AG09309 (cell line): ENCODE results near the gene SYT7.

Experiments used
- DNase-seq: peaks from one replicate; pipeline ENCODE4 v3.0.0-alpha.2; 2010; ENCODE audit warnings: low read depth
- H3K4me3 ChIP-seq: 2 replicates; pipeline ENCODE4 v1.5.1; 2011; ENCODE audit warnings: mild to moderate bottlenecking, low read depth, low read length, moderate library complexity; ENCODE audit not compliant: control insufficient read depth
- TF ChIP-seq, protein P1 (sequence below): IDR thresholded peaks from 2 replicates; pipeline ENCODE4 v1.5.1; 2011; ENCODE audit warnings: mild to moderate bottlenecking, low read depth, low read length, inconsistent platforms; ENCODE audit not compliant: insufficient read depth, control insufficient read depth; ENCODE audit errors: missing control alignments

Gene SYT7

DNA sequence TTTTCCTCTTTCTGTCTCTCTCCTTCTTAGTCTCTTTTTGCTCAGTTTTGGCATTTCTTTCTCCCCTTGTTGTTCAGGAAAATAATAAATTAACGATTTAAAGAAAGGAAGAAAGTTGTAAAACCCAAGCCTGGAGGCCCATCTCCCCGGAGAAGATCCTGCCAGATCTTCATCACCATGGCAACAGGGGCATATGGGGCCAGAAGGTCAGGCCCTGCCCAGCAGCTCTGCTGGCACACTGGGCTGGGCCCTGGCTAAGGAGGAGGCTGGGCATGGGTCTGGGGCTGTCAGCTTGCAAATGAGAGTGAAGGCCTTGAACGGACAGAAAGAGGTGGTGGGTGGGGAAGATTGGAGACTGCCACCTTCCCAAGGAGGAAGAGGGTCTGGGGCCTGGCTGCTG is 69.5 kb downstream of the SYT7 start:
- TF ChIP-seq, protein P1, sequence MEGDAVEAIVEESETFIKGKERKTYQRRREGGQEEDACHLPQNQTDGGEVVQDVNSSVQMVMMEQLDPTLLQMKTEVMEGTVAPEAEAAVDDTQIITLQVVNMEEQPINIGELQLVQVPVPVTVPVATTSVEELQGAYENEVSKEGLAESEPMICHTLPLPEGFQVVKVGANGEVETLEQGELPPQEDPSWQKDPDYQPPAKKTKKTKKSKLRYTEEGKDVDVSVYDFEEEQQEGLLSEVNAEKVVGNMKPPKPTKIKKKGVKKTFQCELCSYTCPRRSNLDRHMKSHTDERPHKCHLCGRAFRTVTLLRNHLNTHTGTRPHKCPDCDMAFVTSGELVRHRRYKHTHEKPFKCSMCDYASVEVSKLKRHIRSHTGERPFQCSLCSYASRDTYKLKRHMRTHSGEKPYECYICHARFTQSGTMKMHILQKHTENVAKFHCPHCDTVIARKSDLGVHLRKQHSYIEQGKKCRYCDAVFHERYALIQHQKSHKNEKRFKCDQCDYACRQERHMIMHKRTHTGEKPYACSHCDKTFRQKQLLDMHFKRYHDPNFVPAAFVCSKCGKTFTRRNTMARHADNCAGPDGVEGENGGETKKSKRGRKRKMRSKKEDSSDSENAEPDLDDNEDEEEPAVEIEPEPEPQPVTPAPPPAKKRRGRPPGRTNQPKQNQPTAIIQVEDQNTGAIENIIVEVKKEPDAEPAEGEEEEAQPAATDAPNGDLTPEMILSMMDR: no peak
- no peak for DNase-seq

DNA sequence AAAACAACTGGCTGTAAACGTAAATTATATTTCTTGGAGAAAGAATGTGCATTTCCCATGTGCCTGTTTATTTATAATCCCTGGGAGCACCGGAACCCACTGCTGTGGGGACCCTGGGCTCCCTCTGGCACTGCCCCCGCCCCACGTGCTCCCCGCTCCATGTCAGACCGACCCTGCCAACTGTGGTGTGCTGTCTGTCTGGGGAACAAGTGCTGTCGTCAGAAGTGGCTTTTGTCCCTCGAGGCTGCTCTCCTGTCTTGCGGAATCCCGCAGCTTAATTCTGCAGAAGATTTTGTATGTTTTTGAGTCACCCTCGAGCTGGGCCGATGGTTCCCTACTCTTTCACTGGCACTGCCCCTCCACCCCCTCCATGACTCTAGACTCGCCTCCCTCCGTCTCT is 69.9 kb downstream of the SYT7 start:
- no peak for DNase-seq
- H3K4me3 ChIP-seq: no peak overlapping the region
- TF ChIP-seq, protein P1: no peak

More for the DNA sequence above, 69.5 kb downstream of the SYT7 start:
- H3K4me3 ChIP-seq: no peak overlapping the region

DNA sequence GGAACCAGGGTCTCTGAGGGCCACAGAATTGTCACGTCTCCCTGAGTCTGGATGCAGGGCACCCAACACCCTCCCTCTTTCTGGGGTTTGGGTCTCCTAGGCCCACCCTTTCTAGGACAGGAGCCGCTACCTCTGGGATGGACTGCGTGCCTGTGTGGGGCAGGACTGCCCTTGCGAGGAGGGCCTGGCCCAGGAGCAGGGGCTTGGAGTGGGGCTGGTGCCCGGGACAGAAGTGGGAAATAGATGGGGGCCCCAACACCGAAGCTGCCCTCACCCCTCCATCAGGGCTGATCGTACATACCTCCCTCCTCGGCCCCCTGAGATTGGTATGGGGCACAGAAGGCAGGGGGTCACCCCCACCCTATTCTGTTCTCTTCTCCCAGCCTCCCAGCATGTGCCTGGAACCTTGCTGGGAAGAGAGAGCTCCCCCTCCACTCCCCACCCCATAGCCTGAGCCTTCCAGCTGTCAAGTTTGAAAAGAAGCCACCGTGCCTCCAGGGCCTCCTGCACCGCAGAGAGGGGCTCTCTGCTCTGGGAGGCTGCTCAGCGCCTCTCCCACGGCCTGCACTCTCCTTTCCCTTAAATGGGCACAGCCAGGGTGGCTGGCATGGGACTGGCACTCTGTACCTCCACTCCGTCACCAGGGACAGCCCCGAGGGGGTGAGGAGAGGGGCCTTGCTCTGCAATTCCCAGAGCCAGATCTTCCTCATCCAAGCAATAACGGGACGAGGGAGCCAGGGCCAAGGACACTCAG is 70.5 kb downstream of the SYT7 start:
- no peak for DNase-seq
- no peak overlapping the region for H3K4me3 ChIP-seq
- TF ChIP-seq, protein P1: no peak

DNA sequence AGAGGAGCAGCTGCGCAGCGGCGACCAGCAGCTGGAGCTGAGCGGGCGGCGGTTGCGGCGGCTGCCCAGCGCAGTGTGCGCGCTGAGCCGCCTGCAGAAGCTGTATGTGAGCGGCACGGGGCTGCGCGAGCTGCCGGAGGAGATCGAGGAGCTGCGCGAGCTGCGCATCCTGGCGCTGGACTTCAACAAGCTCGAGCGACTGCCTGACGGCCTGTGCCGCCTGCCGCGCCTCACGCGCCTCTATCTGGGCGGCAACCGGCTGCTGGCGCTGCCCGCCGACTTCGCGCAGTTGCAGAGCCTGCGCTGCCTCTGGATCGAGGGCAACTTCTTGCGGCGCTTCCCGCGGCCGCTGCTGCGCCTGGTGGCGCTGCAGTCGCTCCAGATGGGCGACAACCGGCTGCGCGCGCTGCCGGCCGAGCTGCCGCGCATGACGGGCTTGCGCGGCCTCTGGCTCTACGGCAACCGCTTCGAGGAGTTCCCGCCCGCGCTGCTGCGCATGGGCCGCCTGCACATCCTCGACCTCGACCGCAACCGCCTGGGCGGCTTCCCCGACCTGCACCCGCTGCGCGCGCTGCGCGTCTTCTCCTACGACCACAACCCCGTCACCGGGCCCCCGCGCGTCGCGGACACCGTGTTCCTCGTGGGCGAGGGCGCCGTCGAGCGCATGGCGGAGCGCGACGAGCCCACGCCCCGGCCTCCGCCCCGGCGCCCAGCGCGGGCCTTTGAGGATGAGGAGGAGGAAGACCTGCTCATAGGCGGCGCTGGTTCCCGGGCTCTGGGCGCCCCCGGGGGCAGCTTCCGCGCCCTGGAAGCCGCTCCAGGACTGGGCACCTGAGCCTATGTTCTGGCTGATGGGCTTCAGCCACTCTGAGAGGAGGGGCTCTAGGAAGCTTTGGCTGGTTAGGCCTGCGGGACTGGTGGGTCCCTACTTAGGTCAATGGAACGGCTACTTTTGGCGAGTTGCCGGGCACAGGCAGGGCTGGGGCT is 71.5 kb downstream of the SYT7 start:
- peak; percentile 18 for DNase-seq
- no peak overlapping the region; the same call in 1 of the 2 replicates for H3K4me3 ChIP-seq
- TF ChIP-seq, protein P1: peak; percentile 29

DNA sequence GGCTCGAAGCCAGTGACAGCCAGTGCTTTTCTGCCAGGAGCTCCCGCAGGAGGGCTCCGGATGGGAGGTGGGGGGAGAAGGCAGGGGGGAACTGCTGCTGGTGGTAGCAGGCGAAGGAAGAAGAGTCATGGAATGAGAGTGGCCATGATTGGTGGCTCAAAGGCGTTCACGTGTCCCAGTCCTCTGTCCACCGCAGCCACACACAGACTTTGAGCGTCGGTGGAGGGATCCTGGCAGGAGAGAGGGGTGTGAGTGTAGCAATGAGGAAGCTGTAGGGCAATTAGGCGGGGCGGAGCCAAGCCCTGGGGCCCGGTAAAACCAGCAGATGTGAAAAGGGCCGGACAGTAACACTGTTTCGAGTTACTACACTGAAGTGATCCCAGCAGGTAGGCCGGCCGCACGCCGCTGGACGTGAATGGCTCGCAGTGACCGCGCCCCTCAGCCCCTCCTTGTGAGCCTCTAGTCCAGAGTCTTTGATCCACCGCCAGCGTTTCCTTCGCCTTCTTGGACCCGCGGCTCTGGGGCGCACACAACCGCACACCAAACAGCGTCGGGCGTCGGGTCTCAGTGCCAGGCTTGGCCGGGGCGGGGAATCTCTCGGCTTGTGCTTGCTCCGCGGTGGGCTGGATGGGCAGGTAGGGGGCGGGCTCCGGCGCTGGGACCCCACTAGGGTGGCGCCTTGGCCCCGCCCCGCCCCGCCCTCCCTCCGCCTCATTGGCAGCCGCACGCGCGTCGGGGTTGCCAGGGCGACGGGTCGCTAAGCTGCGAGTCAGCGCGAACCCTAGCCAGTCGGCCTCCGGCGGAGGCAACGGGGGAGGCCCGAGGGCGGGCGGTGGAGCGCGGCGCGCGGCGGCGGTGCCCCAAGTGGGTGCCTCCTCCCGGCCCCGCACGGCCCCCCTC is 72.7 kb downstream of the SYT7 start, which contains the start of gene LRRC10B:
TSS of gene LRRC10B (plus strand) at position 788 of the 900 bp plus-strand sequence. CDS start 250 bp downstream, outside the sequence.
- TF ChIP-seq, protein P1: no peak
- no peak within 1 kb of the TSS; the same call in 1 of the 2 replicates for H3K4me3 ChIP-seq
- no peak for DNase-seq
